HepG2 (cell line): ENCODE data around the gene FBXL13. TPM values are rescaled to one million over a fixed set of nuclear protein-coding genes. Genes with fewer than 3 reads are reported as not detected.

Source experiments
- ATAC-seq: fragments of 200-7000 bp; cut with Tn5 transposase; 3 replicates; pipeline ENCODE4 v1.9.1; 2020; ENCODE audit warnings: mild to moderate bottlenecking, moderate library complexity
- BruUV-seq: library from RNA; stranded (reverse); fragments of 400-500 nt; replicated peaks from 2 replicates; lab custom pipeline; 2021; lab: Mats Ljungman, UMichigan
- CTCF ChIA-PET: fragments of 300-600 bp; formaldehyde crosslinking; extraction: SDS; loops from one replicate; lab custom pipeline; 2021; ENCODE audit warnings: low total read pairs, inconsistent platforms, low intra/inter-chr PET ratio; lab: Yijun Ruan, JAX
- POLR2A ChIA-PET: fragments of 350-600 bp; sonication (Branson Sonifier 250); formaldehyde crosslinking; loops from one replicate; lab custom pipeline; 2020; ENCODE audit warnings: antibody characterized with exemption, inconsistent platforms; lab: Yijun Ruan, JAX
- DNase-seq: peaks from one replicate; pipeline ENCODE4 v3.0.0-alpha.2; 2015; ENCODE audit warnings: low spot score
- FAIRE-seq: peaks from 3 replicates; lab custom pipeline; 2011; peaks lifted over from hg19 to GRCh38; lab: Jason Lieb, UNC
- H2AFZ ChIP-seq: one replicate; pipeline ENCODE4 v1.6.1; 2011; ENCODE audit warnings: low read length, inconsistent platforms
- H3K27ac ChIP-seq: fragments of 300-600 bp; 3 replicates; pipeline ENCODE4 v1.8.0; 2011; ENCODE audit warnings: mixed run types, mild to moderate bottlenecking, mixed read lengths, low read length, inconsistent platforms; ENCODE audit not compliant: insufficient read depth; ENCODE audit errors: extremely low read length
- H3K27me3 ChIP-seq, 2 experiments: fragments of 200-600 bp in 1 of 2; 2 replicates in 1 of 2; 3 replicates in 1 of 2; pipeline versions ENCODE4 v1.6.0 to v1.8.0; 2011; ENCODE audit warnings: low read length in 2 of 2, mild to moderate bottlenecking in 2 of 2, moderate library complexity in 2 of 2, inconsistent platforms in 1 of 2; ENCODE audit not compliant: insufficient read depth in 2 of 2, control insufficient read depth in 1 of 2
- H3K36me3 ChIP-seq, 2 experiments: fragments of 200-600 bp in 1 of 2; replicated peaks in 1 of 2; 2 replicates in 1 of 2; 3 replicates in 1 of 2; pipeline versions ENCODE4 v1.5.1 to v1.8.0; 2011; ENCODE audit warnings: low read length in 2 of 2, inconsistent platforms in 1 of 2; ENCODE audit not compliant: insufficient read depth in 2 of 2, control insufficient read depth in 1 of 2
- H3K4me1 ChIP-seq: 2 replicates; pipeline ENCODE4 v1.5.1; 2012; ENCODE audit warnings: low read length, inconsistent platforms; ENCODE audit not compliant: insufficient read depth
- H3K4me2 ChIP-seq: 2 replicates; pipeline ENCODE4 v1.6.0; 2011; ENCODE audit warnings: low read depth, low read length, inconsistent platforms
- H3K4me3 ChIP-seq, 3 experiments: fragments of 200-600 bp in 1 of 3; sonication (generic), shearing (Covaris generic) in 1 of 3; replicated peaks in 1 of 3; 2 replicates each; pipeline ENCODE4 v1.5.1; 2011 to 2016; ENCODE audit warnings: low read length in 3 of 3, inconsistent platforms in 2 of 3, low read depth in 2 of 3, mild to moderate bottlenecking in 2 of 3, control low read depth in 1 of 3, mixed read lengths in 1 of 3; ENCODE audit not compliant: insufficient read depth in 1 of 3
- H3K79me2 ChIP-seq: one replicate; pipeline ENCODE4 v1.6.1; 2011; ENCODE audit warnings: low read length, inconsistent platforms; ENCODE audit not compliant: insufficient read depth
- H3K9ac ChIP-seq: 2 replicates; pipeline ENCODE4 v1.6.0; 2011; ENCODE audit warnings: mild to moderate bottlenecking, low read depth, low read length, inconsistent platforms; ENCODE audit not compliant: insufficient read depth
- H3K9me3 ChIP-seq: 2 replicates; pipeline ENCODE4 v1.5.1; 2012; ENCODE audit warnings: mild to moderate bottlenecking, low read length
- H4K20me1 ChIP-seq: 2 replicates; pipeline ENCODE4 v1.6.0; 2011; ENCODE audit warnings: inconsistent platforms, mild to moderate bottlenecking, low read length, moderate library complexity; ENCODE audit not compliant: insufficient read depth
- ADNP ChIP-seq: sonication (generic); formaldehyde crosslinking; IDR thresholded peaks from 2 replicates; pipeline ENCODE4 v1.4.0; 2020; ENCODE audit warnings: missing genetic modification reagents
- CBX5 ChIP-seq: sonication (generic); formaldehyde crosslinking; IDR thresholded peaks from 2 replicates; pipeline ENCODE4 v1.4.0; 2020; ENCODE audit warnings: missing genetic modification reagents, borderline replicate concordance
- JARID2 ChIP-seq: sonication (generic); formaldehyde crosslinking; IDR thresholded peaks from 2 replicates; pipeline ENCODE4 v1.8.1; 2023; ENCODE audit warnings: missing genetic modification reagents, inconsistent platforms; ENCODE audit not compliant: insufficient replicate concordance
- MEF2D ChIP-seq: sonication (generic); formaldehyde crosslinking; IDR thresholded peaks from 2 replicates; pipeline ENCODE4 v1.5.1; 2020; ENCODE audit warnings: mild to moderate bottlenecking, missing genetic modification reagents
- NFKBIZ ChIP-seq: IDR thresholded peaks from 2 replicates; pipeline ENCODE4 v1.6.1; 2018; ENCODE audit warnings: missing genetic modification reagents, missing compliant biosample characterization
- NR1H2 ChIP-seq: sonication (generic); formaldehyde crosslinking; IDR thresholded peaks from 2 replicates; pipeline ENCODE4 v1.8.1; 2022; ENCODE audit warnings: low read depth, missing genetic modification reagents, borderline replicate concordance
- NR2F2 ChIP-seq: IDR thresholded peaks from 2 replicates; pipeline ENCODE4 v1.6.1; 2012; ENCODE audit warnings: low read depth, inconsistent platforms, borderline replicate concordance
- XRCC5 ChIP-seq: fragments of 200-400 bp; formaldehyde crosslinking; optimal IDR thresholded peaks from 2 replicates; pipeline ENCODE3; 2017; ENCODE audit warnings: mild to moderate bottlenecking, low read length
- YEATS2 ChIP-seq: sonication (generic); formaldehyde crosslinking; IDR thresholded peaks from 2 replicates; pipeline ENCODE4 v1.4.0; 2020; ENCODE audit warnings: missing genetic modification reagents, borderline replicate concordance
- ZFP41 ChIP-seq: sonication (generic); formaldehyde crosslinking; IDR thresholded peaks from 2 replicates; pipeline ENCODE4 v1.4.0; 2020; ENCODE audit warnings: mild to moderate bottlenecking, missing genetic modification reagents, borderline replicate concordance
- ZMYM3 ChIP-seq: sonication (generic); formaldehyde crosslinking; IDR thresholded peaks from 2 replicates; pipeline ENCODE4 v1.5.1; 2020; ENCODE audit warnings: mild to moderate bottlenecking, missing genetic modification reagents
- ZNF720 ChIP-seq: sonication (generic); formaldehyde crosslinking; IDR thresholded peaks from 2 replicates; pipeline ENCODE4 v1.4.0; 2020; ENCODE audit warnings: missing genetic modification reagents
- WGBS: methylation state at CpG from one replicate; pipeline ENCODE4 v1.1.6; 2017; ENCODE audit warnings: low lambda C conversion rate; 5-methylcytosine and 5-hydroxymethylcytosine counted together
- in situ Hi-C: cut with HindIII; loops from 2 replicates; pipeline ENCODE4 v1.10.0; 2017; ENCODE audit warnings: low pct_unique_long_range_greater_than_20kb; ENCODE audit not compliant: extremely low pct_ligation_motif_present
- intact Hi-C: fragments of 100-400 bp; cut with micrococcal nuclease; formaldehyde crosslinking; loops from one replicate; pipeline ENCODE4 v1.10.0; 2022; ENCODE audit not compliant: unreplicated experiment
- polyA plus RNA-seq, 8 experiments: library from polyadenylated mRNA; depleted of rRNA in 3 of 8; stranded (reverse) in 7 of 8; unstranded in 1 of 8; fragments of >200 nt; fragmentation: Illumina TruSeq in 4 of 8; extraction: Trizol in 4 of 8; gene quantifications; 2 replicates each; pipeline versions ENCODE4 v1.2.1 to v1.2.3, GENCODE V29; 2011 to 2016; ENCODE audit warnings: low read depth in 4 of 8, missing spikeins in 1 of 8, mixed read lengths in 1 of 8; ENCODE audit not compliant: insufficient read depth in 1 of 8
- total RNA-seq, 5 experiments: library from RNA; depleted of rRNA; stranded (reverse); fragments of >200 nt; fragmentation: Illumina TruSeq; extraction: Trizol; gene quantifications; 2 replicates each; pipeline ENCODE4 v1.2.3, GENCODE V29; 2016; ENCODE audit warnings: low read depth in 1 of 5
- TF ChIP-seq, protein P1 (sequence below): IDR thresholded peaks from 2 replicates; pipeline ENCODE4 v1.6.1; 2018; ENCODE audit warnings: missing genetic modification reagents
- TF ChIP-seq, protein P2 (sequence below): sonication (generic); formaldehyde crosslinking; IDR thresholded peaks from 2 replicates; pipeline ENCODE4 v1.5.1; 2020; ENCODE audit warnings: mild to moderate bottlenecking, missing genetic modification reagents, moderate library complexity

The FBXL13 gene
- total and polyA plus RNA-seq, 2 of the 13 experiments (the other 11 are each of a cell fraction or from before 2014, with no cell fraction given): 0.24 to 0.77 TPM

DNA sequence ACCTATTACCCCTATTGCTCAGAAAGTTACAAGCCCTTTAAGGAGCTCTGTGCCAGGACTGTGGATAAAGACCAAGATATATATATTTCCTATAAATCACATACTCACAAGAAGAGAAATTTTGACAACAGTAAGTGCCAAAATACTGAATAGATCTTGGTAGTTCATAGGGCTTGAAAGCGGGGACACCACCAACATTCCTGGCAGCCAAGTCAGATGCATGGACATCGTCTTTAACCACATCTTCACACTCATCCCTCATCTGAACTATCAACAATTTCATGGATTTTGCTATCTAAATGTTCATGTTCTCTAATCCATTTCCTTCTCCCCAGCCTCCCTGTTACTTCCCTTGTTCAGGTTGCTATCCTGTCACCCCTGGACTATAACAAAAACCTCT is 229.2 kb downstream of the FBXL13 start:
- no peaks in the 10 kb centered on the region for H3K36me3 ChIP-seq
- BruUV-seq: no TSS peak
- H4K20me1 ChIP-seq: no peaks in the 10 kb centered on the region
- H3K27ac ChIP-seq: no peak overlapping the region
- no peaks in the 10 kb centered on the region for H3K27me3 ChIP-seq
- in situ Hi-C loops: no loop called here
- no peak for TF ChIP-seq CBX5 (CRISPR knock-in tag)
- TF ChIP-seq XRCC5: no peak
- TF ChIP-seq ZMYM3 (CRISPR knock-in tag): no peak
- no peak for TF ChIP-seq NR2F2
- no peak for TF ChIP-seq NFKBIZ (CRISPR knock-in tag)
- TF ChIP-seq NR1H2 (CRISPR knock-in tag): no peak
- TF ChIP-seq ADNP (CRISPR knock-in tag): no peak
- TF ChIP-seq MEF2D: no peak
- TF ChIP-seq, protein P1, sequence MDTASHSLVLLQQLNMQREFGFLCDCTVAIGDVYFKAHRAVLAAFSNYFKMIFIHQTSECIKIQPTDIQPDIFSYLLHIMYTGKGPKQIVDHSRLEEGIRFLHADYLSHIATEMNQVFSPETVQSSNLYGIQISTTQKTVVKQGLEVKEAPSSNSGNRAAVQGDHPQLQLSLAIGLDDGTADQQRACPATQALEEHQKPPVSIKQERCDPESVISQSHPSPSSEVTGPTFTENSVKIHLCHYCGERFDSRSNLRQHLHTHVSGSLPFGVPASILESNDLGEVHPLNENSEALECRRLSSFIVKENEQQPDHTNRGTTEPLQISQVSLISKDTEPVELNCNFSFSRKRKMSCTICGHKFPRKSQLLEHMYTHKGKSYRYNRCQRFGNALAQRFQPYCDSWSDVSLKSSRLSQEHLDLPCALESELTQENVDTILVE: no peak
- no peak for TF ChIP-seq ZFP41 (CRISPR knock-in tag)
- no peak for TF ChIP-seq JARID2 (CRISPR knock-in tag)
- TF ChIP-seq YEATS2 (CRISPR knock-in tag): no peak
- no peak for TF ChIP-seq ZNF720 (CRISPR knock-in tag)
- TF ChIP-seq, protein P2, sequence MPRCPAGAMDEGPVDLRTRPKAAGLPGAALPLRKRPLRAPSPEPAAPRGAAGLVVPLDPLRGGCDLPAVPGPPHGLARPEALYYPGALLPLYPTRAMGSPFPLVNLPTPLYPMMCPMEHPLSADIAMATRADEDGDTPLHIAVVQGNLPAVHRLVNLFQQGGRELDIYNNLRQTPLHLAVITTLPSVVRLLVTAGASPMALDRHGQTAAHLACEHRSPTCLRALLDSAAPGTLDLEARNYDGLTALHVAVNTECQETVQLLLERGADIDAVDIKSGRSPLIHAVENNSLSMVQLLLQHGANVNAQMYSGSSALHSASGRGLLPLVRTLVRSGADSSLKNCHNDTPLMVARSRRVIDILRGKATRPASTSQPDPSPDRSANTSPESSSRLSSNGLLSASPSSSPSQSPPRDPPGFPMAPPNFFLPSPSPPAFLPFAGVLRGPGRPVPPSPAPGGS (CRISPR knock-in tag): no peak
- TF ChIP-seq, all 625 proteins: peak for 0
- ATAC-seq (no peak), DNase-seq (no peak), FAIRE-seq (no peak)
- ChIA-PET POLR2A (no interaction called here), CTCF (no interaction called here)
- Histone ChIP-seq H3K4me1 (peaks cover 19% of the 10 kb centered on the region), H3K9me3 (no peaks in the 10 kb centered on the region), H3K79me2 (no peaks in the 10 kb centered on the region), H2AFZ (no peak overlapping the region), H3K4me2 (no peak overlapping the region), H3K9ac (no peak overlapping the region), H3K4me3 (no peak overlapping the region)
- 93% methylated on average over 2 of the region's 2 CpGs for WGBS
- intact Hi-C loops: no loop called here
